Loucy (cell line): ENCODE results near the gene BICD2.

Experiments
- H2AFZ ChIP-seq: fragments of 200-600 bp; sonication (generic); 2 replicates; pipeline ENCODE4 v1.6.0; 2016; ENCODE audit warnings: antibody characterized with exemption, mild to moderate bottlenecking, low read length, moderate library complexity
- H3F3A ChIP-seq: fragments of 200-600 bp; 2 replicates; pipeline ENCODE4 v1.6.0; 2016; ENCODE audit warnings: antibody characterized with exemption, low read depth, mild to moderate bottlenecking
- H3K27me3 ChIP-seq: fragments of 200-600 bp; sonication (generic); 2 replicates; pipeline ENCODE4 v1.6.1; 2014; ENCODE audit warnings: low read length, mild to moderate bottlenecking; ENCODE audit not compliant: insufficient read depth, poor library complexity, severe bottlenecking
- H3K36me3 ChIP-seq: fragments of 200-600 bp; sonication (generic); 2 replicates; pipeline ENCODE4 v1.6.1; 2016; ENCODE audit warnings: low read length; ENCODE audit not compliant: insufficient read depth
- H3K4me1 ChIP-seq: fragments of 200-600 bp; sonication (generic); 2 replicates; pipeline ENCODE4 v1.5.1; 2014; ENCODE audit warnings: low read length, mild to moderate bottlenecking; ENCODE audit not compliant: insufficient read depth, poor library complexity, severe bottlenecking
- H3K4me2 ChIP-seq: fragments of 200-600 bp; sonication (generic); 2 replicates; pipeline ENCODE4 v1.6.0; 2014; ENCODE audit warnings: antibody characterized with exemption, low read length, low read depth, mild to moderate bottlenecking; ENCODE audit not compliant: poor library complexity, severe bottlenecking
- H3K4me3 ChIP-seq: fragments of 200-600 bp; sonication (generic); 2 replicates; pipeline ENCODE4 v1.5.1; 2014; ENCODE audit warnings: low read length, mild to moderate bottlenecking, mixed read lengths; ENCODE audit not compliant: poor library complexity, severe bottlenecking
- H3K79me2 ChIP-seq: fragments of 200-600 bp; sonication (generic); 2 replicates; pipeline ENCODE4 v1.6.1; 2014; ENCODE audit warnings: low read length; ENCODE audit not compliant: insufficient read depth
- H3K9ac ChIP-seq: fragments of 200-600 bp; sonication (generic); 2 replicates; pipeline ENCODE4 v1.6.0; 2014; ENCODE audit warnings: mild to moderate bottlenecking, low read depth, low read length, moderate library complexity; ENCODE audit not compliant: poor library complexity, severe bottlenecking
- H3K9me2 ChIP-seq: fragments of 200-600 bp; sonication (generic); replicated peaks from 2 replicates; pipeline ENCODE4 v1.6.1; 2016; ENCODE audit warnings: low read depth, low read length, mixed read lengths
- H3K9me3 ChIP-seq: fragments of 200-600 bp; sonication (generic); 2 replicates; pipeline ENCODE4 v1.6.1; 2014; ENCODE audit warnings: mild to moderate bottlenecking, antibody characterized with exemption, low read length, low read depth; ENCODE audit not compliant: insufficient read depth
- H4K20me1 ChIP-seq: fragments of 200-600 bp; sonication (generic); 2 replicates; pipeline ENCODE4 v1.6.0; 2014; ENCODE audit warnings: antibody characterized with exemption, low read length, mild to moderate bottlenecking; ENCODE audit not compliant: insufficient read depth, poor library complexity, severe bottlenecking
- EZH2phosphoT487 ChIP-seq: fragments of 200-600 bp; IDR thresholded peaks from 2 replicates; pipeline ENCODE4 v1.6.1; 2018; ENCODE audit warnings: antibody characterized with exemption, mild to moderate bottlenecking, moderate library complexity, borderline replicate concordance
- TF ChIP-seq, protein P1 (sequence below): fragments of 200-600 bp; sonication (generic); conservative IDR thresholded peaks from 2 replicates; pipeline ENCODE4 v1.5.1; 2014; ENCODE audit warnings: mild to moderate bottlenecking, antibody characterized with exemption, low read length

BICD2 gene

DNA sequence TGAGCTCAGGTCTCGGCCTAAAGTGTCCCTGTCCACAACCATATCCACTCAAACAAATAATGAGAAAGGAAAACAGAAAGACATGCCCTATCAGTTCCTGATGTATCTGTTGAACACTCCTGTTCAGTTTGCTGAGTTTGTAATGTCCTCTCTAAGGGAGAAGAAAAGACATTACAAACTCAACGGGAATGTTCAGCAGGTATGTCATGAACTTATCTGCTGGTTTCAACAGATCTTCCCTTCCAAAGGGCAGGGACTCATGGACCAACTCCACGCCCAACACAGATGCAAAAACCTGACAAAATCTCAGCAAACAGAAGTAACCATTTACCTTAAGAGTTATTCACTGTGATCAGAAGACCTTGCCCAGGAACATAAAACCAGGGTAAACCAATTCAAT lies 23.7 kb downstream of the BICD2 start:
- H3K4me3 ChIP-seq = no peak overlapping the region
- no peaks in the 10 kb centered on the region for H3F3A ChIP-seq
- H3K79me2 ChIP-seq = peaks cover 95% of the 10 kb centered on the region
- no peak overlapping the region for H2AFZ ChIP-seq
- H3K4me2 ChIP-seq = no peak overlapping the region
- H3K9ac ChIP-seq = no peak overlapping the region
- H3K4me1 ChIP-seq = peaks cover 25% of the 10 kb centered on the region
- no peaks in the 10 kb centered on the region for H3K36me3 ChIP-seq
- no peaks in the 10 kb centered on the region for H3K9me3 ChIP-seq
- H3K9me2 ChIP-seq = no peaks in the 10 kb centered on the region
- TF ChIP-seq EZH2phosphoT487 = no peak
- TF ChIP-seq, protein P1, sequence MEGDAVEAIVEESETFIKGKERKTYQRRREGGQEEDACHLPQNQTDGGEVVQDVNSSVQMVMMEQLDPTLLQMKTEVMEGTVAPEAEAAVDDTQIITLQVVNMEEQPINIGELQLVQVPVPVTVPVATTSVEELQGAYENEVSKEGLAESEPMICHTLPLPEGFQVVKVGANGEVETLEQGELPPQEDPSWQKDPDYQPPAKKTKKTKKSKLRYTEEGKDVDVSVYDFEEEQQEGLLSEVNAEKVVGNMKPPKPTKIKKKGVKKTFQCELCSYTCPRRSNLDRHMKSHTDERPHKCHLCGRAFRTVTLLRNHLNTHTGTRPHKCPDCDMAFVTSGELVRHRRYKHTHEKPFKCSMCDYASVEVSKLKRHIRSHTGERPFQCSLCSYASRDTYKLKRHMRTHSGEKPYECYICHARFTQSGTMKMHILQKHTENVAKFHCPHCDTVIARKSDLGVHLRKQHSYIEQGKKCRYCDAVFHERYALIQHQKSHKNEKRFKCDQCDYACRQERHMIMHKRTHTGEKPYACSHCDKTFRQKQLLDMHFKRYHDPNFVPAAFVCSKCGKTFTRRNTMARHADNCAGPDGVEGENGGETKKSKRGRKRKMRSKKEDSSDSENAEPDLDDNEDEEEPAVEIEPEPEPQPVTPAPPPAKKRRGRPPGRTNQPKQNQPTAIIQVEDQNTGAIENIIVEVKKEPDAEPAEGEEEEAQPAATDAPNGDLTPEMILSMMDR = no peak
- peaks cover 65% of the 10 kb centered on the region for H4K20me1 ChIP-seq
- no peaks in the 10 kb centered on the region for H3K27me3 ChIP-seq

DNA sequence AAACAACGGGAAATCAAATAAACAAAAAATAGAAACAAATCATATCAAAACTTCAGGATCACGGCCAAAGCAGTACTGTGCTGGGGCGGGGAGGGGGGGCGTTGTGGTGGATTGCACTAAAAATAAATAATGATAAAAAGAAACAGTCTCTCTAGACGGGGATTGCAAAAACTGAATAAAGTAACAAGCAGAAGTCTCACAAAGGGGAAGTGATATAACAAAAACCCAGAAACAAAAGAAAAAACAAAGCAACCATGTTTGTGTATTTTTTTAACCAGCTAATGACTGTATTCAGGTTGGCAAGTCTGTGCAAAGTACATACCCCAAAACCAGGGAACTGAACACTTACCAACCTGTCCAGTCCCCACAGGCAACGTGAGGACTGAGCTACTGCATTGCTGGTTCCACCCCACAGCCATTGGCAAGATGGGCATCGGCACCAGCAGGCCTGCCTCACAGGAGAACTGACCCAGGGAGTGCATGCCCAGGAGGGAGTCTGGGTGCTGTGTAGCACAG lies 24.1 kb downstream of the BICD2 start:
- Histone ChIP-seq H2AFZ (no peak overlapping the region), H3K4me3 (no peak overlapping the region), H3K9me2 (no peaks in the 10 kb centered on the region), H3K27me3 (no peaks in the 10 kb centered on the region), H3K4me2 (no peak overlapping the region), H3K9ac (no peak overlapping the region), H3K4me1 (peaks cover 23% of the 10 kb centered on the region), H3K36me3 (no peaks in the 10 kb centered on the region), H3K9me3 (no peaks in the 10 kb centered on the region), H4K20me1 (peaks cover 67% of the 10 kb centered on the region), H3K79me2 (peaks cover 95% of the 10 kb centered on the region), H3F3A (no peaks in the 10 kb centered on the region)
- TF ChIP-seq, protein P1 = no peak
- TF ChIP-seq EZH2phosphoT487 = no peak

DNA sequence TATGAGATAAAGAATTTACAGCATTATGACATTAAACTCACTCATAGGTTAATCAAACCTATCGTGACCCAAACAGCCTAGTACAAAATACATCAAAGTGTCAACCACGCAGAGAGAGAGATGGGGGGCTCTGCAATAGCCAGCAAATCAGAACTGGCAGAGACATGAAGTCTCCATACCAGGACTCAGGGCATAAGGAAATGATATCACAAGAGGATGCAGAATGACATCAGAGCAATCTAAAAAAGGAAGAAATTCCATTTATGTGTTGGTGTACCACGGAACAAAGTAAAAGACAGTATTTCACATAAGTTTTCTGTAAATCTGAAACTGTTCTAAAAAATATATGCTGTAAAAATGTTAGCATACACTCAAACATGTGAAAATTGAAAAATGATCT lies 24.6 kb downstream of the BICD2 start:
- no peak for TF ChIP-seq EZH2phosphoT487
- TF ChIP-seq, protein P1 = no peak
- Histone ChIP-seq H3K36me3 (no peaks in the 10 kb centered on the region), H2AFZ (no peak overlapping the region), H3K4me3 (no peak overlapping the region), H3K4me2 (no peak overlapping the region), H3K4me1 (peaks cover 21% of the 10 kb centered on the region), H3K9me3 (no peaks in the 10 kb centered on the region), H4K20me1 (peaks cover 70% of the 10 kb centered on the region), H3K79me2 (peaks cover 95% of the 10 kb centered on the region), H3F3A (no peaks in the 10 kb centered on the region), H3K9me2 (no peaks in the 10 kb centered on the region), H3K9ac (no peak overlapping the region), H3K27me3 (no peaks in the 10 kb centered on the region)
